Measurements from ENCODE around the gene DNAJB8.

The DNAJB8 gene

DNA sequence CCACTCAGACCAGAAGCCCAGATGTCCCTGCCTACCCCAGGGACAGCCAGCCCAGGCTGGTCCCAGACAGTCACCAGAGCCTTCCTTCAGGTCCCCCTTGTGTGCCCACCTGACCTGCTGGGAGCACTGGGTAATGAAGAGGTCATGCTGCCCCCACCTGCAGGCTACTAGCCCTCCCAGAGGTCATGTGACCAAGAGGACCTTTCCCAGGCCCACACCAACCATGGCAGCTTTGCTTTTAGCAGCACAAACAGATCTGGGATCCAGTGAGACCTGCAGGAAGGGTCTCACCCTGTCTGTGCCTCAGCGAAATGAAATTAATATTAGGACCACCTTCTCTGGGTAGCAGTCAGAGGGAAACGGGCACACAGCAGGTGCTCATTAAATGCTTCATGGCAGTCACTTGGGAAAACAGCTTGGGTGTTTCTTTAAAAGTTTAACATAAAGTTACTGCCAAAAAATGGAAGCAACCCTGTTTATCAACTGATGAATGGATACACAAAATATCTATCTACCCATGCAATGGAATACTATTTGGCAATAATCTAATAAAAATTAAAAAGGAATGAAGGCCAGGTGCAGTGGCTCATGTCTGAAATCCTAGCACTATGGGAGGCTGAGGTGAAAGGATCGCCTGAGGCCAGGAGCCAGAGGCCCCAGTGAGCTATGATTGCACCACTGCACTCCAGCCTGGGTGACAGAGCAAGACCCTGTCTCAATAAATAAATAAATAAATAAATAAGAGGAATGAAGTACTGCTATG lies 43.7 kb downstream of the DNAJB8 start:
- no peak for DNase-seq
- in situ Hi-C loops (cut with HindIII; ENCODE audit: low pct_ligation_motif_present, low pct_unique_long_range_greater_than_20kb, low sequenced_read_pairs): no loop called here

DNA sequence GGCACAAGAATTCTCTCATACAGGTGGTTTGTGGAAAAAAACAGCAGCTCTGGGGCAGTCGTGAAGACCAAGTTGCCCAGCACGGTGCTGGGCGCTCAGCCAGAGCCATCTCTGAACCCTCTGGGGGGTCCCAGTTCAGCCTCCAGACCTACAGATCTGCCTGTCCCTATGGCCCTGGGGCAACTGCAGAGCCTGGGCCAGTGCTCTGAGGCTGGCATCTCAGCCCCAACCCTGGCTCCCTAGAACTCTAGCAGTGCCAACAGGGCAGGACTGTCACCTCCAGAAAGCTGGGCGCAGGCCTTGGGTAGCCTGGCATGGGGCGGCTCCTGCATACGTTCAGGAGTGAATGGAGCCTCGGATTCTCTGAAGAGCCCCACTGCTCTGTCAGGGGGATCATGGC lies 44.7 kb downstream of the DNAJB8 start:
- in situ Hi-C loops (cut with HindIII; ENCODE audit: low pct_ligation_motif_present, low pct_unique_long_range_greater_than_20kb, low sequenced_read_pairs): no loop called here
- DNase-seq: no peak

DNA sequence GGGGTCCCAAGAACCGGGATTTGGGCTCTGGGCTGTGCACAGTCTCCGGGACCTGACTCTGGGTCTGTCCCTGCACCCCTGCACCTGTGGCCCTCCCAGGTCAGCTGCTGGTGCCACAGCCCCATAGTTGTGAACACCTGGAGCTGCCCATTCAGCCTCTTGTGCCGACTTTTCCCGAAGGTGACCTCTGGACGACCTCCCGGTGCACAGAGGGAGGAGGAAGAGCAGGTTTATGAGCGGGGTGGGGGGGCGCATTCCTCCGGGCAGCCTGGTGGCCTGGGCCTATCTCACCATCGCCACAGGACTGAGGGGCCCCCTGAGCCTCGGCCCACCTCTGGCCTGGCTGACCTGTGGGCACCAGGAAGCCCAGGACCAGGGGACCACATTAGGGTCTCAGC lies 45.3 kb downstream of the DNAJB8 start:
- in situ Hi-C loops (cut with HindIII; ENCODE audit: low pct_ligation_motif_present, low pct_unique_long_range_greater_than_20kb, low sequenced_read_pairs): no loop called here
- no peak for DNase-seq

DNA sequence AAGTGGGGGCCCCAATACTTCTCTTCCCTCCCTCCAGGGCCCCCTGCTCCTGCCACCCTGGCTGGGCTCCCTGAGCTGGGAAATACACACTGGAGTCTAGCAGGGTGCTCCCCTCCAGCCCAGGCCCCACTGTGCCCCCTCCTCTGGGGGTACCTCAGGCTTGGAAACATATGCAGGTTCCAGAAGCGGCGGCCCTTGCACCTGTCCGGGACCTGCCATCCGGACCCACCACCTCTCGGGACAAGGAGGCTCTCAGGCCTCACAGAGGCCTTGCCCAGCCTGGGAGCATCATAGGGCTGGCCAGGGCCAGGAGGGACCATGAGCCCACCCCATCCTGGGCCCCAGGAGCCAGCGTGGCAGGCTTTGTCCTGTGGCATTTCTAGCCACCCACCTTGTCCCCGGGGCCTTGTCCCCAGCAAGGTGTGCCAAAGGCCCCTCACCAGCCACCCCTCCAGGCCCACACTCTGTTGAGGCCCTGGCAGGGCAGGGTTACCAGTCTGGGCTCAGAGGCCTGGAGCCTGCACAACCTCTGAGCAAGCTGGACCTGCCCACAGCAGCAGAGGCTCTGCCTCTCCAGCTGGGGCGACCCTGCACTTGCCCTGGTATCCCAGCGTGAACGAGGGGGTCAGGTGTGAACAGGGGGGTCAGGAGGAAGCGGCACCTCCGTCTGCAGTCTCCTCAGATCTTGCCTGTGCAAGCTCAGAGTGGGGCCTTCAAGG lies 45.8 kb downstream of the DNAJB8 start:
- DNase-seq: no peak
- in situ Hi-C loops (cut with HindIII; ENCODE audit: low pct_ligation_motif_present, low pct_unique_long_range_greater_than_20kb, low sequenced_read_pairs): no loop called here

DNA sequence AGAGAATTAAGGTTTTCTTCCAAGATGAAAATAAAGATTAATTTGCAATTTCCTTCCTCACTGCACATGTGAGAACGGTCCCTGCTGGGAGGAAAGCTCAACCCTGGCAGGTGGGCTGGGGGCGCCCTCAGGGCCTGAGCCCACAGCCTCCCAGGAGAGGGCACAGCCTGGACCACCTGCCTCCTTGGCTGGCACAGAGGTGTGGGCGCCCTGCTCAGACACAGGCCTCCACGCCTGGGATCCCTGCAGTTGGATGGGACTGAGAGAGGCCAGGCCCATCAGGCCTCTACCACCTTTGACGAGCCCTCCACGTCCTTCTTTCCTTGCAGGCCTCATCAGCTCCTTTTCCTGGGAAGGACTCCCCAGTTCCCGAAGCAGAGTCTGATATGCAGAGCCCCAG lies 46.4 kb downstream of the DNAJB8 start:
- in situ Hi-C loops (cut with HindIII; ENCODE audit: low pct_ligation_motif_present, low pct_unique_long_range_greater_than_20kb, low sequenced_read_pairs): no loop called here
- no peak for DNase-seq

DNA sequence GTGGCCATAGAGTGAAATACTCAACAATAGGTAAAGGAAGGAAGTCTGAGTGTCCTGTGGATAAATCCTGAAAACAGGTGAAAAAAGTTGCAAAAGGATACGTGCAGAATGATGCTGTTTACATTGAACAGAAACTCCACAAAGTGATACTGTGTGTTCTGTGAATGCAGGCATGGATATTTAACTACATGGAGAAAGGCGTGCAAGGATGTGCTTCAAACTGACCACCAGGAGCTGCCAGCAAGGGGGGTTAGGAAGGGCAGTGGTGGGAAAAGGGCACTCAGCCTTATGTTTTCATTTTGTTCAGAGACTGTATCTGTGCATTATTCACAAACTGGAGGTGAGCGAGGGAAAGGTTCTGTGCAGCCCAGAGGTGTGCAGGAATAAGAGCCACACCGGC lies 47.4 kb downstream of the DNAJB8 start:
- in situ Hi-C loops (cut with HindIII; ENCODE audit: low pct_ligation_motif_present, low pct_unique_long_range_greater_than_20kb, low sequenced_read_pairs): no loop called here

DNA sequence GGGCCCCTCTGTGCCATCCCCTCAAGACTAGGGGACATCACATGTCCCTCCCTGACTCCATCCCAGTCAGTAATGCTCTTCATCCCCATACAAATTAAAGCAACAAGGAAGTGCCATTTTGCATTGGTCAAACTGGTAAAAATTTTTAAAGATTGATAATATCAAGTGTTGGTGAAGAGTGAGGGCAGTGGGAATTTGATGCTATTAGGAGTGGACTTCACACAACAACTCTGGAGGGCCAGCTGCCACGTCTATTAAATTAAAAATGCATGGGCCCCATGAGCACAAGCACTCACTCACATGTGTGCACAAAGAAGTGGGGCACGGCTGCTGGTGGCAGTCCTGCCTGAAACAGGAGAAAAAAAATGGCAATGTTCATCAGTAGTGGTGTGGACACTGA lies 47.8 kb downstream of the DNAJB8 start:
- in situ Hi-C loops (cut with HindIII; ENCODE audit: low pct_ligation_motif_present, low pct_unique_long_range_greater_than_20kb, low sequenced_read_pairs): no loop called here
- no peak for DNase-seq

More for the DNA sequence above, 47.4 kb downstream of the DNAJB8 start:
- DNase-seq: no peak

DNA sequence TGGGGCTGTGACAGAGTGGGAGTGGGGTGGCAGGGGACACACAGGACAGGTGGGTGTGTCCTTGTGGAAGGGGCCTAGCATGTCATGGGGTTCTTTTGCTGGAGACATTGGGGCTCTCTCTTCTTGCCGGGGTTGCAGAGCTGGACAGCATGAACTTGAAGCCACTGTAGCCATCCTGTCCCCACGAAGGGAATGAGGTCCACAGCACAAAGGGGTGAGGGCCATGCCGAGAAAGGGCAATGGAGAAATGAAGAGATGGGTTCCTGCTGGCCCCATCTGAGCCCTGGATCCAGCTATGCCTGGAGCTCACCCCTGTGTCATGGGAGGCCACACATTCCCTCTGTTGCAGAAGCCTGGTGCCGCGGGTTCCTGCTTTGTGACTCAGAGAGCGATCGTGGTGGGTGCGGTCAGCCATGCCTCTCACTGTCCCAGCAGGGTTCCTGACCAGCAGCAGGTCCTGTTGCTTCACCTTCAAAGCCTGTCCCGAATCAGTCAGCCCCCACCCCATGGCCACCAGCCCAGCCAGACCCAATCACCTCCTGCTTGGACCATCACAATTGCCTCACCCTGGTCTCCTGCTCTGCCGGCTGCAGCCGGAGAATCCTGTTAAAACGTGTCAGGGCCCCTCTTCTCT lies 50.0 kb downstream of the DNAJB8 start:
- in situ Hi-C loops (cut with HindIII; ENCODE audit: low pct_ligation_motif_present, low pct_unique_long_range_greater_than_20kb, low sequenced_read_pairs): no loop called here
- peak; percentile 85 for DNase-seq

DNA sequence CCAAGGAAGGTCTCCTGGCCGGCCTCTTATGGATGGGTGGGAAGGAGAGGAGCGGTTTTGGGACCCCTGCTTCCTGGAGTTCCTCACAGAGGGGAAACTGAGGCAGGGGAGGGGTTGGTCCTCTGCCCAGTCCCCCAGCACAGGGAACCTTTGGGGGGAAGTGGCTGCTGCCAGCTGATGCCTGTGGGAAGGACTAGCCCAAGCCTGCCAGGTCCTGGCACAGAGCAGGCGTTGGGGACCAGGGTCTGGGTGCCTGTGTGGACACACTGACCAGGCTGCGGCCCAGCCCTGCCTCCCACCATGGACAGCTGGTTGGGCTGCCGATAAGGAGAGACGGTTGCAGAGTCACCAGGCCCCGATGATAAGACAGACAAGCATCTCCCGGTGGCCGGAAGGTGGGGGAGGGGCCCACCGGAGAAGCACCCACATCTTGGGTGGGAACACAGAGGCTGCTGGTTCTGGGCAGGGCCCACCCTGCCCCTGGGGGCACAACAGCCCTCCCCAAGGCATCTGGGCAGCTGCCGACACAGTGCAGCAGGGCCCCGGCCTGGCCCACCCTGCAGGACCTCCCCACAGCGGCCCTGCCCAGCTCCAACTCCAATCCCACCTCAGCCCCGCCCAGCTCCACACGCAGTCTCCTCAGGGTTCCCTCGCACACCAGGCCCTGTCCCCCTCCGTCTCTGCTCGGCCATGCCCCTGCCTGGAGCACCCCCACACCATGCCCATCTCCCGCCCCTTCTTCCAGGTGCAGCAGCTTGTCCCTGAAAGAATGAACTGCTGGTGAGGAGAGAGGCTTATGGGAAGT lies 50.7 kb downstream of the DNAJB8 start:
- DNase-seq: no peak
- in situ Hi-C loops (cut with HindIII; ENCODE audit: low pct_ligation_motif_present, low pct_unique_long_range_greater_than_20kb, low sequenced_read_pairs): no loop called here

DNA sequence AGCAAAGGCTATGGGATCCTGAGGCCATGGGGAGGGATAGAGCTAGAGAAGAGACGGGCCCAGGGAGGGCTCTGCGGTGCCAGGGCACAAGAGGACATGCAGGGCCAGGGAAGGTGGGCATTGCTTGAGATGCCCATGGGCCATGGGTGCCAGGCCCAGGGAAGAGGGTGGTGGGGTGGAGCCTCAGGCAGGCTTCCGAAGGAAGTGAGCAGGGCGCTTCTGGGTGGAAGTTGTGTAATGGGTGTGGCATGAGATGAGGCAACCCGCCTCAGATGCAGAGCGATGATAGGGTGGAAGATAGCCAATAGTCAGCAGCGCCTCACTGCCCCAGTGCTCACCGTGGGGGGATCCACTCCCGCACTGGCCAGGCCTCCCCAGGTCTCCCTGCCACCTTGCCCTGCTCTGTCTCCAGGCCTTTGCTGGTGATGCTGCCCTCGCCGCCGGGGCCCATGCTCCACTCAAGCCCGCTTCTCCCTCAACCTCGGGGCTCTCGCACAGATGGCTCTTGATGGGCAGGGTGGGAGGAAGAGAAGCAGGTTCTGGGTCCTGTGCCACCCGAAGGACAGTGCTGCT lies 51.4 kb downstream of the DNAJB8 start:
- no peak for DNase-seq
- in situ Hi-C loops (cut with HindIII; ENCODE audit: low pct_ligation_motif_present, low pct_unique_long_range_greater_than_20kb, low sequenced_read_pairs): no loop called here

DNA sequence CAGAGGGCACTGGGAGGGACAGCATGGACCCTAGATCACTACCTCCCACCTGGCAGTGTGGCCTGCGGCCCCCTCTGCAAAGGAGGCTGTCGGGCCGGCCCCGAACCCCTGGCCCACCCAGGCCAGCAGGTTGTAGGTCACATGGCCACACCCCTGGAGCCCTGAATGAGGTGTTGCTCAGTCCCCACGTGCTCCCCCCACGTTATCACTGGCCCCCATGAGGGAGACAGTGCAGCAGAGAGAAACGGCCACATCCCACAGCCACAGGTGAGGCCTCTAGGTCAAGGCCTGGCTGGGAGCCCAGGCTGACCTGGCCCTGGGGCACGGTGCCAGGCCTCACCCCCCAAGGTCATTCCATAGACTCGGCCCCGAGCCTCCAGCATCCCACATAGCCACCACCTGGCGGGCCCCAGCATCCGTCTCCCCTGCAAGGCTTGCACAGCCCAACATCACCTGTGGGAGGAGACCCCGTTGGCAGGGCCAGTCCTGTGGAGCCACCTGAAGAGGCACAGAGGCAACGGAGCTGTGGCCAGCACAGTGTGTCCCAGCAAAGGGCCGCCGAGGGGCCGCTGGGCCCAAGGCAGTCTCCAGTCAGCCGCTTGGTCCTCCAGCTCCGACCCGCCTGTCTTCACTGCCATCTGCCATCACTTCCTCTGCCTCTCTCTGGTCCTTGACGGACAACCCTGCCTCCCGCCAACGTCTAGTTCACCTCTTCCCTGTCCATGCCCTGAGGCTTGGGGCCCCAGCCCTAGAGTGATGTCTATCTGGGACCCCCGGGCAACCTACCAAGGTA lies 53.1 kb downstream of the DNAJB8 start:
- DNase-seq: no peak
- in situ Hi-C loops (cut with HindIII; ENCODE audit: low pct_ligation_motif_present, low pct_unique_long_range_greater_than_20kb, low sequenced_read_pairs): no loop called here

DNA sequence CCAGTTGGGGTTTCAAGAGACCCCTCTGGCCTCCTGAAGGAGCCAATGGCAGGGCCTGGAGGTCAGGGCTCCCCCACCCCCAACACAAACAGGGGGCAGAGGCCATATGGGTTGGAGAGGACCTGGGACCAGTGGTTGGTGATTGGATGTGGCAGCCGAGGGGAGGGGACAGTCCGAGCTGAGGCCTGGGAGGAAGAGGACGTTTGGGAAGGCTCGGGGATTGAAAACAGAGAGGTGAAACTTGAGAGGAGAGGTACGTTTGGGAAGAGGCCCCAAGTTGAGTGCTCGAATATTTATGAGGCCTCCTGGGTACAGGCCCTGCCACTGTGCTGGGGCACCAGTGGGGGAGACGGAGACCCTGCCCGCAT lies 53.7 kb downstream of the DNAJB8 start:
- in situ Hi-C loops (cut with HindIII; ENCODE audit: low pct_ligation_motif_present, low pct_unique_long_range_greater_than_20kb, low sequenced_read_pairs): no loop called here
- no peak for DNase-seq
